H9 (cell line): Measurements from ENCODE around the gene FMO2. TPM values are rescaled to one million over a fixed set of nuclear protein-coding genes. Genes with fewer than 3 reads are reported as not detected.

ENCODE experiments used
- DNase-seq: peaks from one replicate; pipeline ENCODE4 v3.0.0-alpha.2; 2017
- H2AFZ ChIP-seq: one replicate; pipeline ENCODE4 v1.6.1; 2013; ENCODE audit warnings: mild to moderate bottlenecking, low read length, control low read depth, moderate library complexity
- H2AK5ac ChIP-seq: 2 replicates; pipeline ENCODE4 v1.6.1; 2013; ENCODE audit warnings: low read length, control low read depth, mixed read lengths; ENCODE audit not compliant: insufficient read length
- H2BK120ac ChIP-seq: one replicate; pipeline ENCODE4 v1.6.1; 2013; ENCODE audit warnings: low read depth, mild to moderate bottlenecking, low read length, control low read depth, inconsistent platforms; ENCODE audit not compliant: poor library complexity, severe bottlenecking
- H2BK12ac ChIP-seq: 2 replicates; pipeline ENCODE4 v1.6.1; 2013; ENCODE audit warnings: low read length, control low read depth, mixed read lengths, low read depth; ENCODE audit not compliant: insufficient read length
- H2BK15ac ChIP-seq: 2 replicates; pipeline ENCODE4 v1.6.1; 2013; ENCODE audit warnings: low read depth, low read length, control low read depth
- H2BK20ac ChIP-seq: one replicate; pipeline ENCODE4 v1.6.1; 2013; ENCODE audit warnings: low read depth, mild to moderate bottlenecking, low read length, control low read depth, inconsistent platforms; ENCODE audit not compliant: poor library complexity, severe bottlenecking
- H2BK5ac ChIP-seq: 2 replicates; pipeline ENCODE4 v1.6.1; 2013; ENCODE audit warnings: low read length, control low read depth, mixed read lengths; ENCODE audit not compliant: insufficient read length
- H3K14ac ChIP-seq: 2 replicates; pipeline ENCODE4 v1.6.1; 2013; ENCODE audit warnings: low read length, control low read depth; ENCODE audit not compliant: insufficient read depth
- H3K18ac ChIP-seq: 2 replicates; pipeline ENCODE4 v1.6.1; 2013; ENCODE audit warnings: low read depth, mild to moderate bottlenecking, mixed read lengths, low read length, control low read depth; ENCODE audit not compliant: insufficient read length
- H3K23ac ChIP-seq: 2 replicates; pipeline ENCODE4 v1.6.1; 2013; ENCODE audit warnings: low read length, control low read depth, mixed read lengths, low read depth; ENCODE audit not compliant: insufficient read length
- H3K23me2 ChIP-seq: 2 replicates; pipeline ENCODE4 v1.6.1; 2013; ENCODE audit warnings: low read depth, mild to moderate bottlenecking, mixed read lengths, low read length, control low read depth; ENCODE audit not compliant: insufficient read length, poor library complexity, severe bottlenecking
- H3K27ac ChIP-seq: 2 replicates; pipeline ENCODE4 v1.5.1; 2013; ENCODE audit warnings: low read length, control low read depth, mixed read lengths, low read depth; ENCODE audit not compliant: insufficient read length
- H3K27me3 ChIP-seq: 2 replicates; pipeline ENCODE4 v1.6.1; 2013; ENCODE audit warnings: low read length, control low read depth, inconsistent platforms; ENCODE audit not compliant: insufficient read depth
- H3K4ac ChIP-seq: 2 replicates; pipeline ENCODE4 v1.6.1; 2013; ENCODE audit warnings: low read depth, mild to moderate bottlenecking, control low read depth, inconsistent platforms, low read length, moderate library complexity
- H3K4me1 ChIP-seq: 2 replicates; pipeline ENCODE4 v1.6.1; 2013; ENCODE audit warnings: low read length, control low read depth, inconsistent platforms; ENCODE audit not compliant: insufficient read depth
- H3K4me2 ChIP-seq: 2 replicates; pipeline ENCODE4 v1.6.1; 2013; ENCODE audit warnings: low read length, control low read depth, mixed read lengths; ENCODE audit not compliant: insufficient read length, insufficient read depth
- H3K56ac ChIP-seq: 2 replicates; pipeline ENCODE4 v1.6.1; 2013; ENCODE audit warnings: low read depth, mild to moderate bottlenecking, mixed read lengths, low read length, control low read depth; ENCODE audit not compliant: insufficient read length
- H3K79me1 ChIP-seq: 2 replicates; pipeline ENCODE4 v1.6.1; 2013; ENCODE audit warnings: low read depth, mild to moderate bottlenecking, moderate library complexity, low read length, control low read depth, inconsistent platforms; ENCODE audit not compliant: insufficient read depth, poor library complexity, severe bottlenecking
- H3K79me2 ChIP-seq: 2 replicates; pipeline ENCODE4 v1.6.1; 2013; ENCODE audit warnings: low read length, control low read depth, inconsistent platforms; ENCODE audit not compliant: insufficient read depth
- H3K9ac ChIP-seq: 2 replicates; pipeline ENCODE4 v1.6.1; 2013; ENCODE audit warnings: low read length, control low read depth, mixed read lengths; ENCODE audit not compliant: insufficient read length; ENCODE audit errors: extremely low read depth
- H3K9me3 ChIP-seq: one replicate; pipeline ENCODE4 v1.6.1; 2013; ENCODE audit warnings: low read depth, low read length, inconsistent platforms; ENCODE audit not compliant: control insufficient read depth
- H3T11ph ChIP-seq: one replicate; pipeline ENCODE4 v1.6.1; 2013; ENCODE audit warnings: mild to moderate bottlenecking, low read length, control low read depth, inconsistent platforms
- H4K20me1 ChIP-seq: one replicate; pipeline ENCODE4 v1.6.1; 2013; ENCODE audit not compliant: control insufficient read depth, insufficient read length, insufficient read depth
- H4K5ac ChIP-seq: 2 replicates; pipeline ENCODE4 v1.6.1; 2013; ENCODE audit warnings: low read depth, mild to moderate bottlenecking, mixed read lengths, low read length, control low read depth; ENCODE audit not compliant: insufficient read length
- H4K8ac ChIP-seq: replicated peaks from 2 replicates; pipeline ENCODE4 v1.6.1; 2013; ENCODE audit warnings: low read length, control low read depth, mixed read lengths, low read depth; ENCODE audit not compliant: insufficient read length
- H4K91ac ChIP-seq: 2 replicates; pipeline ENCODE4 v1.6.1; 2013; ENCODE audit warnings: low read depth, mild to moderate bottlenecking, moderate library complexity, mixed read lengths, low read length, control low read depth; ENCODE audit not compliant: insufficient read length
- H3K27ac Mint-ChIP-seq, 3 experiments: 2 replicates in 2 of 3; 3 replicates in 1 of 3; pipeline ENCODE4 v1.8.0; 2020 to 2021; ENCODE audit warnings: mixed read lengths in 3 of 3, mild to moderate bottlenecking in 1 of 3, moderate library complexity in 1 of 3
- H3K27me3 Mint-ChIP-seq: 2 replicates; pipeline ENCODE4 v1.8.0; 2021; ENCODE audit warnings: low read depth, mild to moderate bottlenecking, moderate library complexity, mixed read lengths
- H3K36me3 Mint-ChIP-seq, 3 experiments: 2 replicates in 2 of 3; 3 replicates in 1 of 3; pipeline ENCODE4 v1.8.0; 2020 to 2021; ENCODE audit warnings: low read depth in 3 of 3, mixed read lengths in 3 of 3; ENCODE audit not compliant: insufficient read depth in 1 of 3
- H3K4me1 Mint-ChIP-seq, 2 experiments: 2 replicates each; pipeline ENCODE4 v1.8.0; 2020; ENCODE audit warnings: mixed read lengths in 2 of 2
- H3K4me3 Mint-ChIP-seq, 2 experiments: 2 replicates in 1 of 2; 3 replicates in 1 of 2; pipeline ENCODE4 v1.8.0; 2020 to 2021; ENCODE audit warnings: mild to moderate bottlenecking in 2 of 2, mixed read lengths in 2 of 2, moderate library complexity in 1 of 2
- H3K9me3 Mint-ChIP-seq, 2 experiments: 2 replicates in 1 of 2; 3 replicates in 1 of 2; pipeline ENCODE4 v1.8.0; 2020; ENCODE audit warnings: mild to moderate bottlenecking in 2 of 2, mixed read lengths in 2 of 2, moderate library complexity in 1 of 2
- WGBS: extraction: QIAGEN DNeasy Blood & Tissue Kit; methylation state at CpG from one replicate; pipeline ENCODE4 v1.1.7; 2013; ENCODE audit warnings: missing lambda C conversion rate, low lambda C conversion rate, mixed read lengths; ENCODE audit not compliant: insufficient read length; ENCODE audit errors: extremely low coverage; 5-methylcytosine and 5-hydroxymethylcytosine counted together
- total RNA-seq: library from RNA; stranded (reverse); gene quantifications from 2 replicates; pipeline ENCODE4 v1.2.1, GENCODE V29; 2021
- TF ChIP-seq, protein P1 (sequence below): fragments of 200-600 bp; sonication (generic); conservative IDR thresholded peaks from 3 replicates; pipeline ENCODE4 v1.8.0; 2021; ENCODE audit warnings: antibody characterized with exemption, mild to moderate bottlenecking

Gene FMO2
- total RNA-seq, 1 experiment from 2014 or later = not detected

DNA sequence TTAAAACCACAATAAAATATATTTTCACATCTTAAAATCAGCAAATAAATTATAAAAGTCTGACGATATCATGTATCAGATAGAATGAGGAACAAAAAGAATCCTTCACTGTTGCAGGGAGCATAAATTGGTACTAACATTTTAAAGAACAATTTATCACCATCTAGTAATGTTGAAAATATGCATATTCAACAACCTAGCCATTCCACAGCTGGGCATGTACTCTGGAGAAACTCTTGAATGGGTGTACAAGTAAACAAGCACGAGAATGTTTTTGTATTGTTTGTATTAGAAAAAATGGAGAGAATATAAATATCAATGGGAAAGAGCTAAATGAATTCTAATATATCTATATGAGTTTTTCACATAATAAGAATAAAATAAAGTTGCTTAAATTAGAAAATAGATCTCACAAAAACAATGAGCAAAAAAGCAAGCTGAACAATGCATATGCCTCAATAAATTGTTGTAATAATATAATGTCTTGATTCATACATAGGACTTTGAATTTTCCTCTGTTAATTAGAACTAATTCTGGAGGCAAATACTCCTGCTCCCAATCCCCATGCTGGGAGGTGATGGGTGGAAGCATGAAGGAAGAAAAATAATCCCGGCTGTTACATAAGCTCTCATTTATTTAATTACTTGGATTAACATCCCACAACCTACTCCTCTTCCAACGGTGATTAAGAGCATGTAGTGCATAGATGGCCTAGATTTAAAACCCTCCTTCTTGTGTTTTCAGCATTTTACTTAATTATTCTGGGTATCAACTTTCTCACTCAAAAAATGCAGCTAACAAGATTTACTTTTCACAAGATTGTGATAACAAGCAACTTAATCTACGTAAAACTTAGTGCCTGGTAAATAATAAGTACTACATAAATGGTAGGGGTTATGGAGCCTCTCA, 5.5 kb upstream of the FMO2 start:
- no peaks in the 10 kb centered on the region for H3K23me2 ChIP-seq
- no peak for DNase-seq
- no peak overlapping the region for H4K8ac ChIP-seq
- Mint-ChIP-seq H3K27ac (no peak overlapping the region; a peak in 1 of 7 replicates), H3K9me3 (no peaks in the 10 kb centered on the region), H3K4me1 (peaks cover 1 to 5% of the 10 kb centered on the region in 2 experiments), H3K36me3 (no peaks in the 10 kb centered on the region), H3K27me3 (no peaks in the 10 kb centered on the region), H3K4me3 (no peak overlapping the region)
- no peaks in the 10 kb centered on the region for H3K9me3 ChIP-seq
- TF ChIP-seq, protein P1, sequence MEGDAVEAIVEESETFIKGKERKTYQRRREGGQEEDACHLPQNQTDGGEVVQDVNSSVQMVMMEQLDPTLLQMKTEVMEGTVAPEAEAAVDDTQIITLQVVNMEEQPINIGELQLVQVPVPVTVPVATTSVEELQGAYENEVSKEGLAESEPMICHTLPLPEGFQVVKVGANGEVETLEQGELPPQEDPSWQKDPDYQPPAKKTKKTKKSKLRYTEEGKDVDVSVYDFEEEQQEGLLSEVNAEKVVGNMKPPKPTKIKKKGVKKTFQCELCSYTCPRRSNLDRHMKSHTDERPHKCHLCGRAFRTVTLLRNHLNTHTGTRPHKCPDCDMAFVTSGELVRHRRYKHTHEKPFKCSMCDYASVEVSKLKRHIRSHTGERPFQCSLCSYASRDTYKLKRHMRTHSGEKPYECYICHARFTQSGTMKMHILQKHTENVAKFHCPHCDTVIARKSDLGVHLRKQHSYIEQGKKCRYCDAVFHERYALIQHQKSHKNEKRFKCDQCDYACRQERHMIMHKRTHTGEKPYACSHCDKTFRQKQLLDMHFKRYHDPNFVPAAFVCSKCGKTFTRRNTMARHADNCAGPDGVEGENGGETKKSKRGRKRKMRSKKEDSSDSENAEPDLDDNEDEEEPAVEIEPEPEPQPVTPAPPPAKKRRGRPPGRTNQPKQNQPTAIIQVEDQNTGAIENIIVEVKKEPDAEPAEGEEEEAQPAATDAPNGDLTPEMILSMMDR = no peak
- no peak overlapping the region for H3K14ac ChIP-seq
- no peaks in the 10 kb centered on the region for H4K20me1 ChIP-seq
- no peak overlapping the region for H3K4ac ChIP-seq
- no peak overlapping the region for H3T11ph ChIP-seq
- no peaks in the 10 kb centered on the region for H3K27me3 ChIP-seq
- no peak overlapping the region for H2BK120ac ChIP-seq
- no peak overlapping the region for H3K9ac ChIP-seq
- H2AFZ ChIP-seq = no peak overlapping the region
- no peak overlapping the region for H3K27ac ChIP-seq
- no peak overlapping the region for H2AK5ac ChIP-seq
- no peak overlapping the region for H3K4me2 ChIP-seq
- H3K79me2 ChIP-seq = no peaks in the 10 kb centered on the region
- no CpG with 5 or more reads among the region's 5 CpGs for WGBS
- no peak overlapping the region for H2BK5ac ChIP-seq
- no peak overlapping the region for H4K91ac ChIP-seq
- no peak overlapping the region for H3K56ac ChIP-seq
- H4K5ac ChIP-seq = no peak overlapping the region
- no peaks in the 10 kb centered on the region for H3K4me1 ChIP-seq
- no peak overlapping the region for H3K23ac ChIP-seq
- H3K18ac ChIP-seq = no peak overlapping the region
- H3K79me1 ChIP-seq = no peaks in the 10 kb centered on the region
- no peak overlapping the region for H2BK20ac ChIP-seq
- H2BK15ac ChIP-seq = no peak overlapping the region
- H2BK12ac ChIP-seq = no peak overlapping the region
